Dendritic cell treated with granulocyte-macrophage colony-stimulating factor and Interleukin-4, amounts not matched to agents 40 ng/mL and 50 ng/mL, for 4 days (primary cell): ENCODE measurements around the gene TCF7L2.

ENCODE experiments used
- H3K27ac Mint-ChIP-seq: one replicate; pipeline ENCODE4 v1.8.0; 2022; ENCODE audit warnings: mild to moderate bottlenecking, mixed read lengths
- H3K27me3 Mint-ChIP-seq: one replicate; pipeline ENCODE4 v1.8.0; 2022; ENCODE audit warnings: mild to moderate bottlenecking, mixed read lengths
- H3K36me3 Mint-ChIP-seq: one replicate; pipeline ENCODE4 v1.8.0; 2022; ENCODE audit warnings: low read depth, mixed read lengths
- H3K4me1 Mint-ChIP-seq: one replicate; pipeline ENCODE4 v1.8.0; 2022; ENCODE audit warnings: low read depth, mixed read lengths
- H3K4me3 Mint-ChIP-seq: one replicate; pipeline ENCODE4 v1.8.0; 2022; ENCODE audit warnings: mild to moderate bottlenecking, moderate library complexity, mixed read lengths
- H3K9me3 Mint-ChIP-seq: one replicate; pipeline ENCODE4 v1.8.0; 2022; ENCODE audit warnings: mixed read lengths
- intact Hi-C: fragments of 100-400 bp; cut with micrococcal nuclease; formaldehyde crosslinking; loops from one replicate; pipeline ENCODE4 v1.15.0; 2022

TCF7L2 gene

GRCh38 chr10:112952282-112953173 is 2.5 kb downstream of the TCF7L2 start:
- peaks cover 67% of the 10 kb centered on the region for H3K27me3 Mint-ChIP-seq
- peak overlapping the region; percentile 98 for H3K4me3 Mint-ChIP-seq
- H3K4me1 Mint-ChIP-seq: peaks cover 62% of the 10 kb centered on the region
- intact Hi-C loops: loop anchor here (5.0 to 10.0 kb wide), 2 partner anchors 100 to 142 kb away; no protein-coding TSS in a partner anchor
- H3K27ac Mint-ChIP-seq: peak overlapping the region; percentile 92
- H3K9me3 Mint-ChIP-seq: no peaks in the 10 kb centered on the region
- H3K36me3 Mint-ChIP-seq: peaks cover 20% of the 10 kb centered on the region

GRCh38 chr10:112953174-112954159 is 3.4 kb downstream of the TCF7L2 start:
- Mint-ChIP-seq H3K36me3 (peaks cover 20% of the 10 kb centered on the region), H3K4me1 (peaks cover 66% of the 10 kb centered on the region), H3K27ac (peak overlapping the region; percentile 53), H3K27me3 (peaks cover 70% of the 10 kb centered on the region), H3K4me3 (peak overlapping the region; percentile 88), H3K9me3 (no peaks in the 10 kb centered on the region)
- intact Hi-C loops: loop anchor here (5.0 to 10.0 kb wide), 2 partner anchors 101 to 141 kb away; no protein-coding TSS in a partner anchor

GRCh38 chr10:112954974-112955581 is 5.0 kb downstream of the TCF7L2 start:
- intact Hi-C loops: loop anchor here (5.0 to 10.0 kb wide), 2 partner anchors 103 to 140 kb away; no protein-coding TSS in a partner anchor
- Mint-ChIP-seq H3K9me3 (no peaks in the 10 kb centered on the region), H3K27ac (no peak overlapping the region), H3K4me3 (no peak overlapping the region), H3K36me3 (peaks cover 18% of the 10 kb centered on the region), H3K4me1 (peaks cover 62% of the 10 kb centered on the region), H3K27me3 (peaks cover 74% of the 10 kb centered on the region)

- intact Hi-C loops: loop anchor here (10.0 kb wide), 1 partner anchor 139 kb away; no protein-coding TSS in a partner anchor
Observed at GRCh38 chr10:112955582-112956421, 5.8 kb downstream of the TCF7L2 start.

GRCh38 chr10:112956631-112957350 is 6.7 kb downstream of the TCF7L2 start:
- H3K27me3 Mint-ChIP-seq: peaks cover 76% of the 10 kb centered on the region
- intact Hi-C loops: loop anchor here (10.0 kb wide), 1 partner anchor 138 kb away; no protein-coding TSS in a partner anchor
- H3K9me3 Mint-ChIP-seq: no peaks in the 10 kb centered on the region
- H3K4me3 Mint-ChIP-seq: no peak overlapping the region
- peaks cover 4% of the 10 kb centered on the region for H3K36me3 Mint-ChIP-seq
- peaks cover 64% of the 10 kb centered on the region for H3K4me1 Mint-ChIP-seq
- no peak overlapping the region for H3K27ac Mint-ChIP-seq

More at GRCh38 chr10:112955582-112956421, 5.8 kb downstream of the TCF7L2 start:
- Mint-ChIP-seq H3K27me3 (peaks cover 73% of the 10 kb centered on the region), H3K4me3 (no peak overlapping the region), H3K4me1 (peaks cover 59% of the 10 kb centered on the region), H3K36me3 (peaks cover 11% of the 10 kb centered on the region), H3K9me3 (no peaks in the 10 kb centered on the region), H3K27ac (no peak overlapping the region)

- no peak overlapping the region for H3K4me3 Mint-ChIP-seq
- peaks cover 73% of the 10 kb centered on the region for H3K27me3 Mint-ChIP-seq
- peaks cover 58% of the 10 kb centered on the region for H3K4me1 Mint-ChIP-seq
- no peaks in the 10 kb centered on the region for H3K36me3 Mint-ChIP-seq
- H3K27ac Mint-ChIP-seq: no peak overlapping the region
- no peaks in the 10 kb centered on the region for H3K9me3 Mint-ChIP-seq
- intact Hi-C loops: loop anchor here (10.0 kb wide), 1 partner anchor 137 kb away; no protein-coding TSS in a partner anchor
Observed at GRCh38 chr10:112957640-112958092, 7.6 kb downstream of the TCF7L2 start.

GRCh38 chr10:112958275-112958995 is 8.4 kb downstream of the TCF7L2 start:
- H3K4me3 Mint-ChIP-seq: no peak overlapping the region
- intact Hi-C loops: loop anchor here (10.0 kb wide), 1 partner anchor 136 kb away; no protein-coding TSS in a partner anchor
- H3K4me1 Mint-ChIP-seq: peaks cover 50% of the 10 kb centered on the region
- H3K36me3 Mint-ChIP-seq: no peaks in the 10 kb centered on the region
- no peak overlapping the region for H3K27ac Mint-ChIP-seq
- H3K9me3 Mint-ChIP-seq: no peaks in the 10 kb centered on the region
- peaks cover 65% of the 10 kb centered on the region for H3K27me3 Mint-ChIP-seq

- intact Hi-C loops: loop anchor here (10.0 kb wide), 1 partner anchor 135 kb away; no protein-coding TSS in a partner anchor
- Mint-ChIP-seq H3K36me3 (no peaks in the 10 kb centered on the region), H3K4me1 (peaks cover 52% of the 10 kb centered on the region), H3K4me3 (no peak overlapping the region), H3K27ac (no peak overlapping the region), H3K27me3 (peaks cover 66% of the 10 kb centered on the region), H3K9me3 (no peaks in the 10 kb centered on the region)
Observed at GRCh38 chr10:112959207-112959838, 9.3 kb downstream of the TCF7L2 start.

- Mint-ChIP-seq H3K9me3 (no peaks in the 10 kb centered on the region), H3K27ac (no peak overlapping the region), H3K36me3 (no peaks in the 10 kb centered on the region), H3K4me1 (peaks cover 57% of the 10 kb centered on the region), H3K4me3 (no peak overlapping the region), H3K27me3 (peaks cover 73% of the 10 kb centered on the region)
- intact Hi-C loops: no loop called here
Observed at GRCh38 chr10:112960151-112960681, 10.2 kb downstream of the TCF7L2 start.

- intact Hi-C loops: no loop called here
- Mint-ChIP-seq H3K9me3 (no peaks in the 10 kb centered on the region), H3K4me1 (peaks cover 46% of the 10 kb centered on the region), H3K27me3 (peaks cover 68% of the 10 kb centered on the region), H3K27ac (no peak overlapping the region), H3K4me3 (no peak overlapping the region), H3K36me3 (no peaks in the 10 kb centered on the region)
Observed at GRCh38 chr10:112961609-112962008, 11.6 kb downstream of the TCF7L2 start.

- Mint-ChIP-seq H3K9me3 (no peaks in the 10 kb centered on the region), H3K36me3 (no peaks in the 10 kb centered on the region), H3K4me1 (peaks cover 42% of the 10 kb centered on the region), H3K27ac (no peak overlapping the region), H3K4me3 (no peak overlapping the region), H3K27me3 (peaks cover 68% of the 10 kb centered on the region)
- intact Hi-C loops: no loop called here
Observed at GRCh38 chr10:112962343-112962742, 12.3 kb downstream of the TCF7L2 start.
